Activated CD8-positive, alpha-beta memory T cell treated with anti-CD3 and anti-CD28 coated beads, Interleukin-2, amount 10 ng/mL, durations not matched to agents 7 days and 5 days (primary cell): ENCODE measurements around the gene MAD1L1. TPM values are rescaled to one million over a fixed set of nuclear protein-coding genes. Genes with fewer than 3 reads are reported as not detected.
A peak's percentile ranks its signal among the peaks of the same experiment; 100 is the strongest.
"Not testable (repeated sequence)": the region's sequence is repeated elsewhere in the genome, so short reads cannot be mapped to it uniquely, and the experiment has no call there.

Experiments
- ATAC-seq: fragments of 150-1000 bp; cut with Tn5 transposase; one replicate; pipeline ENCODE4 v1.10.0; 2021; ENCODE audit warnings: moderate library complexity
- CTCF ChIA-PET: fragments of 350-600 bp; sonication (Branson Sonifier 250); formaldehyde crosslinking; loops from one replicate; lab custom pipeline; 2021; ENCODE audit warnings: antibody characterized with exemption; lab: Charles Lee
- DNase-seq: peaks from one replicate; pipeline ENCODE4 v3.0.0-alpha.2; 2020
- H3K27ac Mint-ChIP-seq: one replicate; pipeline ENCODE4 v1.8.0; 2021; ENCODE audit warnings: mild to moderate bottlenecking, mixed read lengths
- H3K27me3 Mint-ChIP-seq: one replicate; pipeline ENCODE4 v1.8.0; 2021; ENCODE audit warnings: mixed read lengths
- H3K36me3 Mint-ChIP-seq: one replicate; pipeline ENCODE4 v1.8.0; 2021; ENCODE audit warnings: mild to moderate bottlenecking, mixed read lengths
- H3K4me1 Mint-ChIP-seq: one replicate; pipeline ENCODE4 v1.8.0; 2021; ENCODE audit warnings: mixed read lengths
- H3K4me3 Mint-ChIP-seq: one replicate; pipeline ENCODE4 v1.8.0; 2021; ENCODE audit warnings: mild to moderate bottlenecking, moderate library complexity, mixed read lengths
- H3K9me3 Mint-ChIP-seq: one replicate; pipeline ENCODE4 v1.8.0; 2022; ENCODE audit warnings: low read depth, mixed read lengths
- total RNA-seq, 2 experiments: library from RNA; stranded (reverse); gene quantifications; one replicate each; pipeline ENCODE4 v1.2.3, GENCODE V29; 2021

Gene MAD1L1
- total RNA-seq, 2 experiments from 2014 or later = 60.0 to 97.7 TPM

DNA sequence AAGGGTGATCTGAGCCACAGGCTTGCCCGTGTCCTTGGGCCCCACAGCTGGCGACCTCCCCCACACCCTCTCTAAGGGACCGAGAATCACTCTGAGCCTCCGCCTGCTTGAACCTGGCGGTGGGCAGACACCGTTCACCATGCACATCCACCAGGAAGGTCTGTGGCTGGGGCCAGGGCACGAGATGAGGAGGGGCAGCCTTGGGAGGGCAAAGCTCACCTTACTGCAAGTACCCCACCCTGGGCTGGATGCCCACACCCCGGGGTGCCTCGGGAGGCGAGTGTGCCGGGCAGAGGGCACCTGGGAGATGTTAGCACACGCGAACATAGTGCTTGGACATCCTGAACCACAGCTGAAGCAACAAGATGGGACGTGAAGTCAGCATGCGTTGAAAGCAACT, 350.8 kb downstream of the MAD1L1 start:
- CTCF ChIA-PET = interaction anchor here (0.6 kb wide), 1 partner anchor 254 kb away, joined by 3 read pairs; no protein-coding TSS in a partner anchor
- ATAC-seq (no peak), DNase-seq (no peak)
- Mint-ChIP-seq H3K4me3 (no peak overlapping the region), H3K27ac (peak overlapping the region; percentile 82), H3K9me3 (no peaks in the 10 kb centered on the region), H3K4me1 (peaks cover 49% of the 10 kb centered on the region), H3K36me3 (peaks cover 13% of the 10 kb centered on the region), H3K27me3 (no peaks in the 10 kb centered on the region)

DNA sequence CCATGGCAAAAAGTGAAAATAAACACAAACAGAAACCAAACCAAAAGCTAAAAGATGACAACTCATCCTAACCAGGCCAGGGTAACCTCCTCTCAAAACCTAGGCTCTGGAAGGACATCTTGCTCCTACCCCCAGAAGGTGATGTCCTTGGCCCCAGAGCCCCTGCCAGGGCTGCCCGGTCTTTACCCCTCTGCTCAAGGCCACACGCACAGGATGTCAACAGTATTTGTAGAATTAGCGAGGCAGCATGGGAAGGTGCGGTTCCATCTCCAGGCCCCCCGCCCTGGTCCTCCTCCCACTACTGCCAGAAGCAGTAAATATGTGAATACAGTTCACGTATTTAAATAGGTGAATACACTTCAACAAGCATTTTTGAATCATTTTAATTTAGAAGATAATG, 356.1 kb downstream of the MAD1L1 start:
- DNase-seq, H3K27me3 Mint-ChIP-seq, H3K27ac Mint-ChIP-seq, H3K9me3 Mint-ChIP-seq, H3K4me3 Mint-ChIP-seq, CTCF ChIA-PET, ATAC-seq: not testable (repeated sequence)
- Mint-ChIP-seq H3K4me1 (peaks cover 12% of the 10 kb centered on the region), H3K36me3 (peaks cover 14% of the 10 kb centered on the region)

DNA sequence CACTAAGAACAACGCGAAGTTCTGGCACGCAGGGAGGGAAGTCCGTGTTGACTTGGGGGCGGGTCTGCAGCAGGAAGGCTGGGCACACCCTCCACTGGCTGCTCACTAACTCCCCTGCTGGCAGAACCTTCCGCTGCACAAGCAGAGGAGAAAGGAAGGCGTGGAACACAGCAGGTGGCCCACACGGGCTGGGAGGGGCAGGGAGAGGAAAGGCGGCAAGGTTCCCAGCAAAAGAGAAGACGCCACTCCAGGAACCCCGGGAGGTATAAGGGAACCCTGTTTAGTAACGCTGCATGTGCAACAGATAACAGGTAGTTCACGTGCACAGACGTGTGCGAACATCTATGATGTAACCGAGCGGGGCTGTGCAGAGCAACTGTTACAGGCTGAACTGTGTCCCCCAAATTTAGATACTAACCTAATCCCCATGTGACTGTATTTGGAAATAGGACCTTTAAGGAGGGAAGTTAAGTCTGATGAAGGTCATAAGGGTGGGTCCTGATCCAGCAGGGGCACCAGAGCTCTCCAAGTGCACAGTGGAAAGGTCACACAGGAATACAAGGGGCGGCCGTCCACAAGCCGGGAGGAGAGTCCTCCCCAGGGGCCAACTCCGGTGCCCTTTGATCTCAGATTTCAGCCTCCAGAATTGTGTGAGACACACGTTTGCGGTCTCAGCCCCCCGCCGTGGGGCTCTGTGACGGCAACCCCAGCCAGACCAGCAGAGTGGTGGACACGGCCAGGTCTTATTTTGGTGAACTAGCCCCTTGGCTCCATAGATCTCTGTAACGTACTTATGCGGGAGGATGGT, 357.1 kb downstream of the MAD1L1 start:
- H3K4me1 Mint-ChIP-seq, H3K9me3 Mint-ChIP-seq, H3K4me3 Mint-ChIP-seq, H3K27ac Mint-ChIP-seq, H3K27me3 Mint-ChIP-seq, CTCF ChIA-PET, DNase-seq: not testable (repeated sequence)
- ATAC-seq = peak; percentile 69
- peaks cover 19% of the 10 kb centered on the region for H3K36me3 Mint-ChIP-seq

DNA sequence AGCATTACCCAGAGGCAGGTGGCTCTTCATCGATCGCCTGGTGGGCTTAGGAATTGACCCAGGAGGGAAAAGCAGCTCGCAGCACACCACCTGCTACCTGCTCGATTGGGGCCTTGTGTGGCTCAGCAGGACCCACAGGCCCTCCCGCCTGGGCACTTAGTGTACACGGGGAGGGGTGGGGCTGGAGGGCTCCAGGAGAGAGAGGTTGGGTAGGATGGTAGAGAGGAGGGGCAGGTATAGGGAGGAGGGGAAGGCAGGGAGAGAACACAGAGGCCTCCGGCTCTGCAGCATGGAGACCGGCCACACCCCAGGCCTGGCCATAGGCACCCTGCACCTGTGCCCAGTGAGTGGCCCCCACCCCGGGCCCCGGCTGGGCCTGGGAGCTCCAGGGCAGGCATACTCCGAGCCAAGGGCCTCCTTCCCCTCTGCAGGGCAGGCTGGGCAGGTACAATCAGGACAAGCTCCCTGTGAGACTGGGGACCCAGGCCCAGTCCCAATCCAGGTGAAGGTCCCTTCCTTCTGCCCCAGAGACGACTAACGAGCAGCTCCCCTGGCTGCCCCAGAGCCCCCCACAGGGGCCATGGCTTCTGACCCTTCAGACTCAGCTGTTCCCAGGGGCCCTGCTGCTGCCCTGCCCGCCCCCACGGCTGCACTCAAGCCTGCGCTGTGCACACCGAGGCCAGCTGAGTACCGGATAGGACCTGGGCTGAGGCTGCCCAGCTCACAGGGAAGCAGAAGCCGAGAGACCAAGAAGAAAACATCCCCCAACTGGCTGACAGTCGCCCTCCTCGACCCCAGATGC, 358.0 kb downstream of the MAD1L1 start:
- peaks cover 22% of the 10 kb centered on the region for H3K36me3 Mint-ChIP-seq
- H3K9me3 Mint-ChIP-seq, CTCF ChIA-PET, H3K4me3 Mint-ChIP-seq, H3K27ac Mint-ChIP-seq, DNase-seq, H3K27me3 Mint-ChIP-seq, ATAC-seq, H3K4me1 Mint-ChIP-seq: not testable (repeated sequence)

DNA sequence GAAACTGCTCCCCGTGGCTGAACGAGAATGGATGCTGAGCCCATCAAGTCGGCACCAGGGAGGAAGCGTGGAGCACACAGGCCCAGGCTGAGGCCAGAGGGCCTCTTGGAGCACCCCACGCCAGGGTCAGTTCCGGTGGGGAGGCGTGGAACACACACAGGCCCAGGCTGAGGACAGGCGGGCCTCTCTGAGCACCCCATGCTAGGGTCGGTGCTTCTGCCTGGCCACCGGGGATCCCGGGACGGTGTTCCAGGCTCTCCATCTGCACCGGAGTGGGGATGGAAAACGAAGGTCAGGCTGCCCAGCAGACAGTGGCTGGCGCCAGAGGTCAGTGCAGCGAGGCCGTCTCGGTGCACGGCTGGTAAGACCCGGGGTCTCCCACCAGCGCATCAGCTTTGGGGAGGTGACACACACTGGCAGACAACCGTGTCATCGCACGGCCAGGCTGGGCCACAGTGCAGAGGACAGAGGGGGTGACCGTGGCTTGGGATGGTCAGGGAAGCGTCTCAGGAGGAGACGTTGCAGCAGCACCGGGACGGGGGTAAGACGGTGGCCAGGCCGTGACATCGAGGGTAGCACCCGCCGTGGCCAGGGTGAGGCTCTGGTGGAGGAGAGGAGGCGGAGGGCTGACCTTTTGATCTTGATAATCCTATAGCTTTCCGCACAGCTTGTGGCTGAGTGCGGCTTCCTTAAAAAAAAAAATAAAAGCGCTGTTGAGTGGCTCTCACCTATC, 358.7 kb downstream of the MAD1L1 start:
- Mint-ChIP-seq H3K4me3 (no peak overlapping the region), H3K9me3 (peaks cover 9% of the 10 kb centered on the region), H3K27ac (no peak overlapping the region), H3K36me3 (peaks cover 21% of the 10 kb centered on the region), H3K27me3 (no peaks in the 10 kb centered on the region), H3K4me1 (no peaks in the 10 kb centered on the region)
- CTCF ChIA-PET = no interaction called here
- ATAC-seq = no peak
- no peak for DNase-seq

DNA sequence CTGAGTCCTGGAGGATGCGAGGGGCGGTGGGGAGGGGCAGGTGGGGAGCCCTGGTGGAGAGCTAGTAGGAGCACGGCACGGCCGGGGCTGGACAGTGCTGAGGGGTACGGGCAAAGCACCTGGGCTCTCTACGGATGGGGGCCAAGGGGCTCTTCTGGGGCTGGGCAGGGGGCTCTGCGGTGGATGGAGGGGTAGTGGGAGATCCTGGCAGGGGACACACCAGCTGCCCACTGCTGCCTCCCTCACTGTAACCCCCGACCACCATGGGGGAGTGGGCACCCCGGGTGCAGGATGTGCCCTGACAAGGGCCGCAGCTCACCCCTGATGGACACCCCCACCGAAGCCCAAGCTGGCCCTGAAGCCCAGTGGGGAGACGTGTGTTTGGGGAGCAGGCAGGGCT, 359.3 kb downstream of the MAD1L1 start:
- Mint-ChIP-seq H3K36me3 (peaks cover 17% of the 10 kb centered on the region), H3K27me3 (no peaks in the 10 kb centered on the region), H3K4me3 (no peak overlapping the region), H3K9me3 (peaks cover 9% of the 10 kb centered on the region), H3K4me1 (no peaks in the 10 kb centered on the region), H3K27ac (no peak overlapping the region)
- DNase-seq = no peak
- ATAC-seq = no peak
- CTCF ChIA-PET = no interaction called here

DNA sequence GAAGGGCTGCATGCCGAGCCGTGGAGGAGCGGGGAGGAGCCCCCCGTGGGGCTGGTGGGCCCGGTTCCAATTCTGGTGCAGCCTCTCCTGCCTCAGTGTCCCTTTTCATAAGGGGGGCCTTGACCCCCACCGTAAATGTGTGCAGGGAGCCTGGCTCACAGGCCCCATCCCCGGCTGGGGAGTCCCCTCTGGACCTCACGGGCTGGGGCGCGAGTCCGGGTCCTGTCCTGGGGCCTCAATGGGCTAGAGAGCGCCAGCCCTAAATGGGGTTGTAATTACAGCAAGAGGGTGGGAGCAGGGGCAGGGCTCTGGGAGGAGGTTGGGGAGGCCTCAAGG, 359.7 kb downstream of the MAD1L1 start:
- H3K27ac Mint-ChIP-seq = no peak overlapping the region
- peaks cover 14% of the 10 kb centered on the region for H3K36me3 Mint-ChIP-seq
- ATAC-seq = no peak
- peaks cover 9% of the 10 kb centered on the region for H3K9me3 Mint-ChIP-seq
- no peak for DNase-seq
- CTCF ChIA-PET = no interaction called here
- H3K4me1 Mint-ChIP-seq = no peaks in the 10 kb centered on the region
- H3K4me3 Mint-ChIP-seq = no peak overlapping the region
- no peaks in the 10 kb centered on the region for H3K27me3 Mint-ChIP-seq

DNA sequence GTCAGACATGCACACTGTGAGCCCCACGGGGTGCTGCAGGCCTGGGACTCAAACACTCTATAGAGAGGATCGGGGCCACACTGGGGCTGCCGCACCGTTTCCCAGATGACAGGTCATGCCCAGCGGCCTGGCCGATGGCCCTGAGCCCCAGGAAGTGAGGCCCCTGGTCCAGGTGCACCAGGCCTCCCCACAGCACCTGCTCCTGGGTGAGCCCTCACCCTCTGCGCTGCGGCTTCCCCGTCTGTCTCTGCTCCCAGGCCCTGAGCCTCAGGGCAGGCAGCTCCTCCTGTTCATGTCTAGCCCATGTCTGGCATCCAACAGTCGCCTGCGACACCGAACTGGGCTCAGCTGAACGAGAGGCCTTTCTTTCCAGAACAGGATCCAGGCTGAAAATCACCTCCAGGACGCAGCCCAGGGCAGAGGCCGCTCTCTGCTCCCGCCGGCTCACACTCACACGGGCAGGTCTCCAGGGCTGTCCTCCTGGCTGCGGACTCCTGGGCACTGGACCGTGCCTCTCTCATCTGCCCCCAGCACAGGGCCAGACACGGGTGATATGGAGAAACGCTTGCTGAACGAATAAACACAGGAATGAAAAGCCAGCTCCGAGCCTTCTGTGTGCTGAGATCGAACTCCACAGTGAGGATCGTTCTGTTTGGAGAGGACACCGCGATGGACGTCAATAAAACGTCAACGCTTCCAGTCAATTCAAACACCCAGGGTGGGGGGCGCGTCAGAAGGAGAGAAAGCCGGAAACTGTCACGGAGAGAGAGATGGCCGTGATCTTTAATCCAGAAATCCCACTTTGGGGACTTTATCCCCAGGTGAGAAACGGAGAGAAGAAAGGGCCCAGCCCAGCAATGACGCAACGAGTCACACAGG, 360.3 kb downstream of the MAD1L1 start:
- no peaks in the 10 kb centered on the region for H3K4me1 Mint-ChIP-seq
- H3K9me3 Mint-ChIP-seq = peaks cover 9% of the 10 kb centered on the region
- peaks cover 11% of the 10 kb centered on the region for H3K36me3 Mint-ChIP-seq
- no peak overlapping the region for H3K27ac Mint-ChIP-seq
- DNase-seq = no peak
- ATAC-seq = no peak
- CTCF ChIA-PET = no interaction called here
- no peak overlapping the region for H3K4me3 Mint-ChIP-seq
- H3K27me3 Mint-ChIP-seq = no peaks in the 10 kb centered on the region

DNA sequence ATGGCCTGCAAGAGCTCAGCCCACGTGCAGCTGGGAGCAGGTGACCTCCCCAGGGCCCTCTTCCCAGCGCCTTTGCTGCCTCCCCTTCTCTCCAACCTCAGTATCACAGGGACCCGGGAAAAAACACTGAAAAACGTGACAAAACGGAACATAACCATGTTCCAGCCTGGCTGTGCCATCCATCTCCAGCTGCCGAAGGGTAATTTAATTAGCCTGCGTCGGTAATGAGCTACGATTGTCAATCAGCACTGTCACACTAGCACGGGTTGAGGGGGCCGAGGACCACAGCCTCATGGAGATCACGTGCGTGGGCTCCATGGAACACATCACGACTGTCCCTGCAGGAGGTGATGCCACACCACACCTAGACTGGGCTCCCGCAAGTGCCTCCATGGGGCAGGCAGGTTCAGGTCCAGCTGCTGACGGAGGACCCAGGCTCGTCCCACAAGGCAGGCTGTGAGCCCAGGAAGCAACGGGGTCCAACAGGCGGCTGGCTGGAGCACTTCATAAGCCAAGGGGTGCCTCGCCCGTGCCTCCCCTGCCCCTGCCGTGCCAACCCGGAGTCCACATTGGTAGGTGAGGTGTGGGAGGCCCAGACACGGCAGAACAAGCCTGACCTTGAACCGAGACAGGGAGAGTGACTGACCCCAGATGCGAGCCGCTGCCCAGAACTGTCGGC, 363.2 kb downstream of the MAD1L1 start:
- CTCF ChIA-PET = no interaction called here
- Mint-ChIP-seq H3K27ac (no peak overlapping the region), H3K27me3 (no peaks in the 10 kb centered on the region)

DNA sequence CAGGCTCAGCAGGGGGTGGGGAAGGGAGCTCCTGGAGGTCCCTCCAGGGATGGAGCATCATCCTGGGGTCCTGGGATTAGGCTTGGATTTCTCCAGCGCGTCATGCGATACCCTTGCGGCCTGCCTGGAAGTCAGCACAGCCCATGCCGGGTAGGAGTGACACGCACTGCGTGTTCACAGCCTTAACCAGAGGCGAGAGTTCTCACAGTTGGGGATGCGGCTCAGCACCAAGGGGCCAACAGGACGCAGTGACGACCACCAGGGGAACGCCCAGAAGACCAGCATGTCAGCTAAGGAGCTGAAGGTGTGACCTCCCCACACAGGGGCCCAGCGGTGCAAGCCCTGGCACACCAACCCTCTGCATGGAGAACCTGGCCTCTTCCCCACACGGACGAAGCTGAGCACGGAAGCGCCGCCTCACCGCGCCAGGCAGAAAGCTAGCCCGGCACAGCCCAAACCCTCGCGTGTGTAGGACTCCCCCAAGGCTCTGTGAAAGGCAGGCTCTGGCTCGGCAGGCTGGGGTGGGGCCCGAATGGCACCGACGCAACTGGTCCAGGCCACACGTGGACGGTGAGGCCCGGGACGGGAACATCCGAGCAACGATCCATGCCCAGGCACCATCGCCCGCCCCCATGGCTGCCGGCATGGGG, 364.1 kb downstream of the MAD1L1 start:
- CTCF ChIA-PET = no interaction called here
- no peak for DNase-seq
- no peak overlapping the region for H3K4me3 Mint-ChIP-seq
- H3K27me3 Mint-ChIP-seq = no peaks in the 10 kb centered on the region
- peaks cover 9% of the 10 kb centered on the region for H3K9me3 Mint-ChIP-seq
- no peak for ATAC-seq
- no peak overlapping the region for H3K27ac Mint-ChIP-seq
- H3K4me1 Mint-ChIP-seq = no peaks in the 10 kb centered on the region
- peaks cover 11% of the 10 kb centered on the region for H3K36me3 Mint-ChIP-seq

More for the DNA sequence above, 363.2 kb downstream of the MAD1L1 start:
- Mint-ChIP-seq H3K4me3 (no peak overlapping the region), H3K36me3 (peaks cover 11% of the 10 kb centered on the region), H3K4me1 (no peaks in the 10 kb centered on the region), H3K9me3 (peaks cover 9% of the 10 kb centered on the region)
- DNase-seq = no peak
- ATAC-seq = no peak

DNA sequence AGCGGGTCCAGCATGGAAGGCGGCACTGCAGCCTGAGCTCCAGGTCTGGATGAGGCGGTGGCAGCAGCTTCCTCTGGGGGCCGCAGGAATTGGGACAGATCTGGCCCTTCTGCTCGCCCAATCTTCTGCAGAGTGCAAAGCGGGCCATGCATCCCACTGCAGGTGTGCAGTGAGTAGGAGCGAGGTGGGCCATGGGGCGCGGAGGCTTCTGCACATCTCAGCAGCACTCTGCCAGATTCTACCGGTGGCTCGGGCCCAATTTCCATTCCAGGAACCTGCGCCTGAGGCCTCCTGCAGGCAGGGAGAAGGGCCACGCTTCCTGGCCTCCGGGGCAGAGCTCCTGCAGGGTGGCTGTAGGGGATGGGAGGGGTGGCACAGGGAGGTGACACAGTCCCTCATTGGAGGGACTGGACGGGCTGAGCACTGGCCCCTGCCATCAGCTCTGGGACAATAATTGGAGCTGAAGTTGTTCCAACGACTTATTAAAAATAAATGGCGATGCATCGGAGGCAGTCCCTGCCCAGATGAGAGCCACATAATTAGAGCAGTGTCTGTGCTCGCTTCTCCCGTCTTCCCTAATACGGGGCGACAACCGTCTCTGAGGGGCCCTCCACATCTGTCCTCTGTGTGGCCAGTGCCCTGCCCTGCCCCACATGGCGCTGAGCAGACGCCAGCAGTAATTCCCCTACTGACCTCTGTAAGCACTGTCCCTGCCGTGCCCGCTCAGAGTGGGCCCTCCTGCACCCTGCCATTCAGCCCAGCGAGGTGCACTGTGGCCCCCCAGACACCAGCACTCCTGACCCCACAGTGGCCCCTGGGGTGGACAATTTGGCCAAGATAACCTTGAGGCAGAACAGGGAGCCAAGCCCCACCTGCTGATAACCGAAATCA, 365.1 kb downstream of the MAD1L1 start:
- ATAC-seq = no peak

More for the DNA sequence above, 365.1 kb downstream of the MAD1L1 start:
- CTCF ChIA-PET = no interaction called here
- no peak overlapping the region for H3K4me3 Mint-ChIP-seq
- peaks cover 10% of the 10 kb centered on the region for H3K36me3 Mint-ChIP-seq
- no peaks in the 10 kb centered on the region for H3K4me1 Mint-ChIP-seq
- H3K27me3 Mint-ChIP-seq = no peaks in the 10 kb centered on the region
- peaks cover 9% of the 10 kb centered on the region for H3K9me3 Mint-ChIP-seq
- DNase-seq = no peak
- H3K27ac Mint-ChIP-seq = no peak overlapping the region
